Fibroblast of villous mesenchyme (primary cell): ENCODE measurements around the gene KDM2A. TPM values are rescaled to one million over a fixed set of nuclear protein-coding genes. Genes with fewer than 3 reads are reported as not detected.

ENCODE experiments used
- DNase-seq: peaks from one replicate; pipeline ENCODE4 v3.0.0-alpha.2; 2010; ENCODE audit warnings: low read depth
- H3K4me3 ChIP-seq: 2 replicates; pipeline ENCODE4 v1.5.1; 2011; ENCODE audit warnings: low read depth, mild to moderate bottlenecking, low read length
- total RNA-seq: library from RNA; depleted of rRNA; stranded (reverse); fragments of >200 nt; gene quantifications from 2 replicates; pipeline ENCODE4 v1.2.3, GENCODE V29; 2012
- TF ChIP-seq, protein P1 (sequence below): IDR thresholded peaks from 2 replicates; pipeline ENCODE4 v1.5.1; 2012; ENCODE audit warnings: low read depth, mild to moderate bottlenecking, low read length; ENCODE audit not compliant: insufficient read depth

Gene KDM2A
- total RNA-seq, 1 donor: 50.5 TPM

DNA sequence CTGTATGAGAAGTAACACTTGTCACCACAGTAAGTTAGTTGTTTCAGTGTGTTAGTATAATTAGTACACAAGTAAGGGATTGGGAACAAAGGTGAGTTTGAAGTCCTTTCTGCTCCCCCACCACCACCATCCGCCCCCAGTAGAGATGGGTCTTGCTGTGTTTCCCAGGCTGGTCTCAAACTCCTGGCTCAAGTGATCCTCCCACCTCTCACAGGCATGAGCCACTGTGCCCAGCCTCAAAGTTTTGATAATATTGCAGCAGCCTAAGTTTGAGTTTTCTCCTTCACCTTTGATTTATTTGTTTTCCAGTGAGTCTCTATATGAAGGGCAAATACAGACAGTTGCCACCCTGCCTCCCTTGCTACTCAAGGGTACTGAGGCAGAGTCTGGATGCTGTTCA is 123.5 kb downstream of the KDM2A start:
- H3K4me3 ChIP-seq: no peak overlapping the region
- TF ChIP-seq, protein P1, sequence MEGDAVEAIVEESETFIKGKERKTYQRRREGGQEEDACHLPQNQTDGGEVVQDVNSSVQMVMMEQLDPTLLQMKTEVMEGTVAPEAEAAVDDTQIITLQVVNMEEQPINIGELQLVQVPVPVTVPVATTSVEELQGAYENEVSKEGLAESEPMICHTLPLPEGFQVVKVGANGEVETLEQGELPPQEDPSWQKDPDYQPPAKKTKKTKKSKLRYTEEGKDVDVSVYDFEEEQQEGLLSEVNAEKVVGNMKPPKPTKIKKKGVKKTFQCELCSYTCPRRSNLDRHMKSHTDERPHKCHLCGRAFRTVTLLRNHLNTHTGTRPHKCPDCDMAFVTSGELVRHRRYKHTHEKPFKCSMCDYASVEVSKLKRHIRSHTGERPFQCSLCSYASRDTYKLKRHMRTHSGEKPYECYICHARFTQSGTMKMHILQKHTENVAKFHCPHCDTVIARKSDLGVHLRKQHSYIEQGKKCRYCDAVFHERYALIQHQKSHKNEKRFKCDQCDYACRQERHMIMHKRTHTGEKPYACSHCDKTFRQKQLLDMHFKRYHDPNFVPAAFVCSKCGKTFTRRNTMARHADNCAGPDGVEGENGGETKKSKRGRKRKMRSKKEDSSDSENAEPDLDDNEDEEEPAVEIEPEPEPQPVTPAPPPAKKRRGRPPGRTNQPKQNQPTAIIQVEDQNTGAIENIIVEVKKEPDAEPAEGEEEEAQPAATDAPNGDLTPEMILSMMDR: no peak
- DNase-seq: no peak

DNA sequence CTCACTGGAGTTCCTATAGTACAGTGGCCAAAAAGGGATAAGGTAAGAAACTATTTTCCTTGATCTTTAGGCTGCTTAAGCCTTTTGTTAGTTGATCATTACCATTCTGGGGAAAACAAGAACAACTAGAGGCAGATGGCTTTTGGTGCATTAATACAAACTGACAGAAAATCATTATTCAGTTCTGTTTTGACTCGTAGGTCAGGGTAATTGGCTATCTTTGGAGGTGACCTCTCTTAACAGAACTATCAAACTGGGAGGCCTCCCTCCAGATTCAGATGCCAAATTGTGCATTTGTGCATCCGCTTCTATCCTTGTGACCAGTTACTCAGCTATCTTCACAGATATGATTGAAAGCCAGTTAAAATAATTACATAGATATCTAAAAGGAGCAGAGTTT is 124.0 kb downstream of the KDM2A start:
- DNase-seq: no peak
- H3K4me3 ChIP-seq: no peak overlapping the region
- TF ChIP-seq, protein P1: no peak

DNA sequence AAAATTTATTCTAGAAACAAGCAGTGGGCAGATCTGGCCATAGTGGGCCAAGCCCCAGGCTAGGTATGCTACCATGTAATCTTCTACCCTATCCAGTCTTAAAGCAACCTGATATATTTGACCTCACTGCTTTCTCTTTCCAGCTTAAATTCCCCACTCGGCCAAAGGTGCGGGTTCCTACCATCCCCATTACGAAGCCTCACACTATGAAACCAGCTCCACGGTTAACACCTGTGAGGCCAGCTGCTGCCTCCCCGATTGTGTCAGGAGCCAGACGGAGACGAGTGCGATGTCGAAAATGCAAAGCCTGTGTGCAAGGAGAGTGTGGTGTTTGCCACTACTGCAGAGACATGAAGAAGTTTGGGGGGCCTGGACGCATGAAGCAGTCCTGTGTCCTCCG is 126.0 kb downstream of the KDM2A start:
- no peak overlapping the region for H3K4me3 ChIP-seq
- TF ChIP-seq, protein P1: no peak
- DNase-seq: no peak

DNA sequence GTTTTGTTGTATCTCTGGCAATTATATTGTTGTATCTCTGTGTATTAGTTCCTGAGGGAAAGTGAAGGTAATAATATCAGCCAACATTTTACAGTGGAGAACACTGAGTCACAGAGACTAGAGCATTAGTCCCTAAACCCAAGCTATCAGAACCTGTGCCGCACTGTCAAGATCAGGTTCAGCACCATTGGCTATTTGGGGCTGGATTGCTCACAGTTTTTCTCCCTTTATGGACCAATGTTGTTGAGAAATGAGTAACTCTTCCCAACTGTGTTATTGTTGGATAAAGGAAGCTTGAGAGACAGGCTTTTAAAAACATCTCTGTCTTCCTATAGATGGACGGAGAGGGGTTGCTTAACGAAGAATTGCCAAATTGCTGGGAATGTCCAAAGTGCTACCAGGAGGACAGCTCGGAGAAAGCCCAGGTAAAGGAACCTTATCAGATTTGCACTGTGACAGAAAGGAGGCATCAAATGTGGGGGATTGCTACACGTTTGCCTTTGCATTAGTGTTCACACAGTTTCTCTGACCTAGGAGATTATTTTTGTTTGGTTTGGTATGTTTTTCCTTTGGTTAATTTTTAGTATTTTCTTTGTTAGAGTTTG is 129.0 kb downstream of the KDM2A start:
- TF ChIP-seq, protein P1: no peak
- no peak for DNase-seq
- no peak overlapping the region for H3K4me3 ChIP-seq

DNA sequence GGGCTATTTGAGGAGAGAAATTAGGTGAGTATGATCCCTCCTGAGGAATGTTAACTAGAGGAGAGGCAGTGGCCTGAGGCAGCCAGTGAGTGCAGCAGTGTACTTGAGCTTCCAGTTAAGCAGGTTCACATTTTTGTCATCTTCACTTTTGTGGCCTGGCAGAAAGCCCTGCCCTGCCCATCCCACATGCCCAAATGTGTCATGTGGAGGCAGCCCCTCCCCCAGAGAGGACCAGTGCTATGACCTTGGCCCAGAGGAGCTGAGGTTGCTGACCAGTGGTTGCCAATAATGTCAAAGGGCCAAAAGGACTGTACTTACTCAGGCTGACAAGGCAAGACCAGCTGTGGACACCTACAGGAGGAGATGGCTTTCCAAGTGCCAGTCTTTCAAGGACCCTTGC is 129.6 kb downstream of the KDM2A start:
- no peak for DNase-seq
- TF ChIP-seq, protein P1: no peak
- H3K4me3 ChIP-seq: no peak overlapping the region

DNA sequence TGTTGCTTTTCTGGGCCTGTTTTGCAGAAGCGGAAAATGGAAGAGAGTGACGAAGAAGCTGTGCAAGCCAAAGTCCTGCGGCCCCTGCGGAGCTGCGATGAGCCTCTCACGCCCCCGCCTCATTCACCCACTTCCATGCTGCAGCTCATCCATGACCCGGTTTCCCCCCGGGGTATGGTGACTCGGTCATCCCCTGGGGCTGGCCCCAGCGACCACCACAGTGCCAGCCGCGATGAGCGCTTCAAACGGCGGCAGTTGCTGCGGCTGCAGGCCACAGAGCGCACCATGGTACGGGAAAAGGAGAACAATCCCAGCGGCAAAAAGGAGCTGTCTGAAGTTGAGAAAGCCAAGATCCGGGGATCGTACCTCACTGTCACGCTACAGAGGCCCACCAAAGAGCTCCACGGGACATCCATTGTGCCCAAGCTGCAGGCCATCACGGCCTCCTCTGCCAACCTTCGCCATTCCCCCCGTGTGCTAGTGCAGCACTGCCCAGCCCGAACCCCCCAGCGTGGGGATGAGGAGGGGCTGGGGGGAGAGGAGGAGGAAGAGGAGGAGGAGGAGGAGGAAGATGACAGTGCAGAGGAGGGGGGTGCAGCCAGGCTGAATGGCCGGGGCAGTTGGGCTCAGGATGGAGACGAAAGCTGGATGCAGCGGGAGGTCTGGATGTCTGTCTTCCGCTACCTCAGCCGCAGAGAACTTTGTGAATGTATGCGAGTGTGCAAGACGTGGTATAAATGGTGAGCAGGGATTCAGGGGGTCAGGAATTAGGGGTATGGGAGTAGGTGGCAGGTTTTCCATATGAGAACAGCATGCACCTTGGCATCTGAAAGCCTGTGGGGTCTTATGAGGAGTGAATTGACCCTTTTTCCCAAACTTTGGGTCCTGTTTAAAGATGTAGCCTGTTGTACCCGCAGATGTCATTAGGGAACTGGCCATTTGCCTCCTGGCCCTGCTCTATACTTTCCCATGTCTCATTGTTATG is 131.3 kb downstream of the KDM2A start:
- no peak overlapping the region for H3K4me3 ChIP-seq
- no peak for DNase-seq
- TF ChIP-seq, protein P1: no peak

DNA sequence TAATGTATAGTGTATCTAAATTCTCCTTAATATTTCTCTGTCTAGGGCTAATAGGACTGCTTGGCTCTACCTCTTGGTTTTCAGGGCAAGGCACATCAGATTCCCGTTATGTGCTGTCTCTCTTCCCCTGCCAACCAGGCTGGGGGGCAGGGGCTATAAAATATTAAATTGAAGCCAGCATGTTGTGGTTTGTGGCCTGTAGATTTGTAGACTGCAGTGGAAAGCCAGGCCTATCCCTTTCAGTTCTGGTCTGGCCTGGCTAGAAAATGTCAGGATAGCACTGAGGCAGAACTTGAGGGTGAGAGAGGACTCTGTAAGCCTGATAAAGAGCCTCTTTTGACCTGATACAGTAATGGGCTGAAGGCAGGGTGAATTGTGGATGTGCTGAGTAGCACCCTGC is 132.8 kb downstream of the KDM2A start:
- DNase-seq: no peak
- TF ChIP-seq, protein P1: no peak

More for the DNA sequence above, 132.8 kb downstream of the KDM2A start:
- H3K4me3 ChIP-seq: no peak overlapping the region
